Stimulated activated naive CD4-positive, alpha-beta T cell (primary cell): Measurements from ENCODE around the gene STXBP5L.
"Not testable (repeated sequence)": the region's sequence is repeated elsewhere in the genome, so short reads cannot be mapped to it uniquely, and the experiment has no call there.

Experiments used
- DNase-seq, 6 experiments: peaks; one replicate each; lab custom pipeline; 2025; lab: John Stamatoyannopoulos, UW

The STXBP5L gene

DNA sequence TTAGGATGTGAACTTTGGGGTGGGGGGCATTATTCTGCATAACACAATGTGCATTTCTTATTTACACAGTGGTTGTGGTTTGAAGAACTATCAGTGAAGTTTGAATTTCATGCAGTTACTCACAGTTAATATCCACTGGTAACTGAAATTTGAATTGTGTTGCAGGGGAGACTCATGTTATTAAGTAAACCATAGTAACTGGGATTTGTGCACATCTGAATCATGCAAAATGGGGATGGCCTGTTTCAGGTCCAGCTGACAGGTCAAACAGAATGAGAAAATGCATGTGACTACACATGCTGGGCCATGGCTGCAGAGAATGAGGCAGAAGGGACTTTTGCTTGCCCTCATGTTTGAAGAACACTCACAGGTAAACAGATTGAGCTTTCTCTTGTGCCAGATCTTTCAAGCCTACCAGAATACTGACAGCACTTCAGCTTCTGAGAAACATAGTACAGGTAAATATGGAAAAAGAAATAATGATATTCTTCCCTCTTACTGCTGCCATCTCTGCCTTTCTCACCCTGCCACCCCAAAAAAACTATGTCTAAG is 522.7 kb downstream of the STXBP5L start:
- no peak for DNase-seq

DNA sequence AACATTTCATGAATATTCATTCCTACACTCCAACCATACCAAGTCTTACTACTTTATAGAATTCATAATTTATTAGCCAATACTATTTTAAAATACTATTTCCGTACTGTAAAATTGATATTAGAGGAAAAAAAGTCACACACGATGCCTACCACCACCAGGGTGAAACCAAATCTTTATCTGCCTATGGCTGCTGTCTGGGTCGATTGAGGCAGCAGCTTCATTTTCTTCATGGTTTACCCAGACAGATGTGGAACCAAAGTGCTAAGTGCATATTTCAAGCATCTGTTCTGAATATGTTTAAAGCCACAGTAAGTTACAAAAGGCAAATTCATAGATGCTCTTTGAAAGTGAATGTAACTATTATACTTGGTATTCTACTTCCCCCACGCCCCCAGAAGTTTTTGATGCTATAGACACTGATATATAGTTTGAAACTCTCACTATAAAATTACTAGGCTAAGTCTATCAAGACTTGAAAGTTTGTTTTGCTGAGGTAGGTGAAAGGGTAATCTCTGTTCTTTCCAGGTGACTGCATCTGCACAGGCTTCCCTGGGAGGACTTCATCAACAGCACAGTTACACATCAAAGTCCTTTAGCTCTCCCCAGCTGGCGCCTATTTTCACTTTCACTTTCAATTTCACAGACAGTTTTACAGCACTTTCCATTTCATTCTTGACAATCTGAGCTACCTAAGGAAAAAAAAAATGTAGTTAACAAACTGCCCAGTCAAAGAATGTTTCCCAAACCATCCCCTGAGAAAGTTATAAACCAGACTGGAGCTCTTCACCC is 523.9 kb downstream of the STXBP5L start:
- DNase-seq = peak in 5 of 6 experiments; percentile 11 to 76 (median 63)

- DNase-seq = no peak
Measured at GRCh38 chr3:121436074-121436473, 528.1 kb downstream of the STXBP5L start.

- DNase-seq = no peak
Measured at GRCh38 chr3:121436641-121437040, 528.6 kb downstream of the STXBP5L start.

- no peak for DNase-seq
Measured at GRCh38 chr3:121443456-121443855, 535.5 kb downstream of the STXBP5L start.

DNA sequence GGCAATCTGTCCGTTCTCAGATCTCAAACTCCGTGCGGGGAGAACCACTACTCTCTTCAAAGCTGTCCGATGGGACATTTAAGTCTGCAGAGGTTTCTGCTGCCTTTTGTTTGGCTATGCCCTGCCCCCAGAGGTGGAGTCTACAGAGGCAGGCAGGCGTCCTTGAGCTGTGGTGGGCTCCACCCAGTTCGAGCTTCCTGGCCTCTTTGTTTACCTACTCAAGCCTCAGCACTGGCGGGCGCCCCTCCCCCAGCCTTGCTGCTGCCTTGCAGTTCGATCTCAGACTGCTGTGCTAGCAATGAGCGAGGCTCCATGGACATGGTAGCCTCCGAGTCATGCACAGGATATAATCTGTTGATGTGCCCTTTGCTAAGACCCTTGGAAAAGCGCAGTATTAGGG is 543.7 kb downstream of the STXBP5L start:
- not testable (repeated sequence) for DNase-seq

GRCh38 chr3:121462565-121462964 is 554.6 kb downstream of the STXBP5L start:
- DNase-seq = no peak

GRCh38 chr3:121463745-121464144 is 555.7 kb downstream of the STXBP5L start:
- no peak for DNase-seq

GRCh38 chr3:121467085-121467484 is 559.1 kb downstream of the STXBP5L start:
- DNase-seq = no peak

DNA sequence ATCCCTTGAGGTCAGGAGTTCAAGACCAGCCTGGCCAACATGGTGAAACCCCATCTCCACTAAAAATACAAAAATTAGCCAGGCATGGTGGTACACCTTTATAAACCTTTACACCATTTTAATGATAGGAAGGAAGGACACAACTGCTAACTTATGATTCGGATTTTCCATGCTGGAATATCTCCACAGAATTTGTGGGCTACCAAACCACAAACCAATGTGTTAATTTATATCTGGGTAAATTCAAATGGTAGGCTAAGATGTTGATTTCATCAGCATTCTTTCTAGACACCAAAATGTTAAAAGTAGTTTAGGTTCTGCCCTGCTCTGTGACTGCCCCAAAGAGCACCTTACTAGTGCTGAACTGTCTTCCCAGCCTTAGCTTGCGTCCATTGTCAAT is 565.0 kb downstream of the STXBP5L start:
- no peak for DNase-seq
